GM12801 (cell line): Measurements from ENCODE around the gene SSBP3.

Experiments
- CTCF ChIP-seq: IDR thresholded peaks from one replicate; pipeline ENCODE4 v1.5.1; 2011; ENCODE audit warnings: control low read depth; ENCODE audit not compliant: insufficient read length; ENCODE audit errors: extremely low read depth

Gene SSBP3

GRCh38 chr1:54272772-54273091 lies 133.5 kb downstream of the SSBP3 start:
- TF ChIP-seq CTCF = no peak

GRCh38 chr1:54272134-54272533 lies 134.1 kb downstream of the SSBP3 start:
- no peak for TF ChIP-seq CTCF

- TF ChIP-seq CTCF = no peak
These were observed 134.9 kb downstream of the SSBP3 start for GRCh38 chr1:54271341-54271740.

GRCh38 chr1:54270543-54270942 lies 135.7 kb downstream of the SSBP3 start:
- TF ChIP-seq CTCF = no peak

GRCh38 chr1:54268762-54269297 lies 137.4 kb downstream of the SSBP3 start:
- TF ChIP-seq CTCF = no peak

- TF ChIP-seq CTCF = no peak
These were observed 138.1 kb downstream of the SSBP3 start for GRCh38 chr1:54267815-54268761.

- no peak for TF ChIP-seq CTCF
These were observed 139.3 kb downstream of the SSBP3 start for GRCh38 chr1:54266908-54267307.
